GM18907 (cell line): ENCODE measurements around the gene USP3.

ENCODE experiments used
- ATAC-seq: cut with Tn5 transposase; IDR thresholded peaks from one replicate; pipeline ENCODE4 v1.9.1; 2021; ENCODE audit warnings: mild to moderate bottlenecking, moderate library complexity; ENCODE audit not compliant: unreplicated experiment

Gene USP3

GRCh38 chr15:63535689-63536088, 31.3 kb downstream of the USP3 start:
- no peak for ATAC-seq

- no peak for ATAC-seq
These were observed 34.5 kb downstream of the USP3 start for GRCh38 chr15:63538876-63539275.

- ATAC-seq: no peak
These were observed 35.1 kb downstream of the USP3 start for GRCh38 chr15:63539521-63539920.

- ATAC-seq: no peak
These were observed 35.6 kb downstream of the USP3 start for GRCh38 chr15:63539998-63540397.

- ATAC-seq: no peak
These were observed 36.1 kb downstream of the USP3 start for GRCh38 chr15:63540449-63540848.

GRCh38 chr15:63544258-63545026, 40.0 kb downstream of the USP3 start:
- ATAC-seq: no peak

GRCh38 chr15:63545520-63545919, 41.1 kb downstream of the USP3 start:
- ATAC-seq: no peak

- ATAC-seq: no peak
These were observed 47.0 kb downstream of the USP3 start for GRCh38 chr15:63551400-63551799.

- ATAC-seq: no peak
These were observed 49.0 kb downstream of the USP3 start for GRCh38 chr15:63553388-63553791.

GRCh38 chr15:63554337-63554927, 50.0 kb downstream of the USP3 start:
- no peak for ATAC-seq

GRCh38 chr15:63555507-63555906, 51.1 kb downstream of the USP3 start:
- ATAC-seq: no peak

- no peak for ATAC-seq
These were observed 51.9 kb downstream of the USP3 start for GRCh38 chr15:63556246-63556645.

- no peak for ATAC-seq
These were observed 52.3 kb downstream of the USP3 start for GRCh38 chr15:63556736-63557135.

- ATAC-seq: no peak
These were observed 55.4 kb downstream of the USP3 start for GRCh38 chr15:63559753-63560152.

GRCh38 chr15:63560741-63561448, 56.5 kb downstream of the USP3 start:
- ATAC-seq: no peak

GRCh38 chr15:63564093-63564492, 59.7 kb downstream of the USP3 start:
- no peak for ATAC-seq

- no peak for ATAC-seq
These were observed 61.3 kb downstream of the USP3 start for GRCh38 chr15:63565536-63566186.

GRCh38 chr15:63572749-63573464, 68.5 kb downstream of the USP3 start:
- ATAC-seq: no peak

- no peak for ATAC-seq
These were observed 69.1 kb downstream of the USP3 start for GRCh38 chr15:63573533-63573932.

- ATAC-seq: no peak
These were observed 70.9 kb downstream of the USP3 start for GRCh38 chr15:63575312-63575711.

- ATAC-seq: no peak
These were observed 72.0 kb downstream of the USP3 start for GRCh38 chr15:63576441-63576840.
